Stimulated activated naive B cell treated with anti-CD40 and anti-IgM and Interleukin-4, amounts not matched to agents 10 μg/mL and 1 μg/mL and 100 μg/mL, for 72 hours (primary cell): ENCODE results near the gene MYH8.
A peak's percentile ranks its signal among the peaks of the same experiment; 100 is the strongest.

ENCODE experiments used
- ATAC-seq, 2 donors: fragments of 150-1000 bp; cut with Tn5 transposase; replicated peaks; 2 replicates each; pipeline ENCODE4 v1.10.0; 2021; ENCODE audit warnings: moderate library complexity in 1 of 2
- DNase-seq: peaks from one replicate; pipeline ENCODE4 v3.0.0; 2021
- H3K27ac Mint-ChIP-seq: one replicate; pipeline ENCODE4 v1.8.0; 2022; ENCODE audit warnings: mild to moderate bottlenecking, mixed read lengths
- H3K27me3 Mint-ChIP-seq, 2 donors: one replicate each; pipeline ENCODE4 v1.8.0; 2022; ENCODE audit warnings: mixed read lengths in 2 of 2
- H3K36me3 Mint-ChIP-seq, 2 donors: one replicate each; pipeline ENCODE4 v1.8.0; 2022; ENCODE audit warnings: mixed read lengths in 2 of 2, mild to moderate bottlenecking in 1 of 2
- H3K4me1 Mint-ChIP-seq, 2 donors: one replicate each; pipeline ENCODE4 v1.8.0; 2022; ENCODE audit warnings: mixed read lengths in 2 of 2, mild to moderate bottlenecking in 1 of 2
- H3K4me3 Mint-ChIP-seq, 2 donors: one replicate each; pipeline ENCODE4 v1.8.0; 2022; ENCODE audit warnings: mild to moderate bottlenecking in 2 of 2, mixed read lengths in 2 of 2, moderate library complexity in 1 of 2
- H3K9me3 Mint-ChIP-seq, 2 donors: one replicate each; pipeline ENCODE4 v1.8.0; 2022; ENCODE audit warnings: mixed read lengths in 2 of 2, mild to moderate bottlenecking in 1 of 2

MYH8 gene

GRCh38 chr17:10421900-10422542 lies at the start of gene MYH8:
TSS of gene MYH8 (minus strand) at chr17:10421950. CDS start at chr17:10420227, 1,723 bp downstream.
- Mint-ChIP-seq H3K36me3 (no peaks in the 10 kb centered on the region), H3K4me1 (no peaks in the 10 kb centered on the region)

DNA sequence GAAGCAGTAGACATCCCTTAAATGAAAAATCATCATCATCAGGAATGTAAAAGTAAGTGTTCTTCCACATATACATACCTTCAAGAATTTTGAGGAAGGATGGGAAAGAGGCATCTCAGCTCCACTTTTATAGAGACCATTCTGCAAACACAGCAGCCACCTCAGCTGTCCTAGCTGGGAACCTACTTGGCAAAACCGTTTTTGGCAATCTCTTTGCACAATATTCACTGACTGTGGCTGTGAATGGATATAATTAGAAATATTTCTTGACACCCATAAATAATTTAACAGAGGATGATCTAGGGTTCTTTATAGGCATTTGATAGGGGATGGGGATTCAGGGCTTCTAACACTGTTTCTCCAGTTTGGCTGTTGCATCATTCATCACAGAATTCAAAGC lies 47.7 kb upstream of the MYH8 start, which contains the start of gene MYH4:
Gene MYH4, minus strand, starts transcription at position 101 of the 400 bp plus-strand sequence. CDS start 2,814 bp downstream, outside the sequence.
- Mint-ChIP-seq H3K27ac (no peak within 1 kb of the TSS), H3K36me3 (no peaks in the 10 kb centered on the region), H3K27me3 (peaks cover 0 to 14% of the 10 kb centered on the region in 2 donors), H3K4me1 (no peaks in the 10 kb centered on the region), H3K9me3 (peaks cover 0 to under 1% of the 10 kb centered on the region in 2 donors), H3K4me3 (no peak within 1 kb of the TSS)
- ATAC-seq = no peak
- DNase-seq = no peak

More at GRCh38 chr17:10421900-10422542, at the start of gene MYH8:
- H3K27me3 Mint-ChIP-seq = peaks cover 3 to 12% of the 10 kb centered on the region in 2 donors
- ATAC-seq = peak; percentile 52 to 56
- DNase-seq = no peak
- no peak within 1 kb of the TSS for H3K27ac Mint-ChIP-seq
- H3K4me3 Mint-ChIP-seq = no peak within 1 kb of the TSS
- H3K9me3 Mint-ChIP-seq = peaks cover 0 to 1% of the 10 kb centered on the region in 2 donors

DNA sequence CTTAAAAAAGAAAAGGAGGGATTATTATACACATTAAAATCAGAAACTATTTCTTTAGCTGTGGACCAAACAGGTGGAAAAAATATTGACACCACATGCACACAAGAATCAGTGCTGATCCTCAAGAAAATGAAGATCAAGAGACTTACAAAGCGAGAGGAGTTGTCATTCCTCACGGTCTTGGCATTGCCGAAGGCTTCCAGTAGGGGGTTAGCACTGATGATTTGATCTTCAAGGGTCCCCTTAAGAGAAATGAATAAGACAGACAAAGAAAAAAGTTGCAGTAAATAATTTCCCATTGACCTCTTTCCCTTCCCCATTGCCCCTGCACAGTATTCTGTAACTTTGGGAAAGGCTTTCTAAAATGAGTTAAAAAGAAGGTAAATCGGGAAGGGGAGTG lies 41.7 kb upstream of the MYH8 start:
- Mint-ChIP-seq H3K27ac (no peak overlapping the region), H3K9me3 (peaks cover 0 to 6% of the 10 kb centered on the region in 2 donors), H3K4me3 (no peak overlapping the region), H3K27me3 (peaks cover 19 to 36% of the 10 kb centered on the region in 2 donors), H3K36me3 (no peaks in the 10 kb centered on the region), H3K4me1 (no peaks in the 10 kb centered on the region)
- ATAC-seq (no peak), DNase-seq (no peak)

GRCh38 chr17:10460062-10460461 lies 38.3 kb upstream of the MYH8 start:
- Mint-ChIP-seq H3K27ac (no peak overlapping the region), H3K9me3 (peaks cover 0 to 6% of the 10 kb centered on the region in 2 donors), H3K4me1 (no peaks in the 10 kb centered on the region), H3K36me3 (no peaks in the 10 kb centered on the region), H3K27me3 (peaks cover 19 to 21% of the 10 kb centered on the region in 2 donors), H3K4me3 (no peak overlapping the region)
- no peak for DNase-seq
- ATAC-seq = no peak

DNA sequence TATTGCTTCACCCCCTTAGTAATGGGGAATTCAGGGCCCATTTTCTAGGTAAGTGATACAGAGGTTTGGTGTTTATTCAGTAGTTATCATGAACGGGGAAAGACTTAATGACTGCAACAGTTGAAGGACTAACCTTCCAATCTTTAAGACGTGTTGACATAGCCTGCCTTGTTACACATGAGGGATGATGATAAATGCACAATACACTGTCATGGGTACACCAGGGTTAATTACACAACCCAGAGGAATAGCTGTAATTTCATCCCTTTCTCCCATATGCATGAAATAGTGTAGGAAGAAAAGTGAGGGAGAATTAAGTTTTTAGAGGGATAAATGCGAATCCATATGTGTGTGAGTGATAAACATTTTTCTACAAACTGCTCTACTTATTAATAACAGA lies 37.0 kb upstream of the MYH8 start:
- Mint-ChIP-seq H3K27me3 (peaks cover 21 to 25% of the 10 kb centered on the region in 2 donors), H3K9me3 (no peaks in the 10 kb centered on the region), H3K4me1 (no peaks in the 10 kb centered on the region), H3K27ac (no peak overlapping the region), H3K4me3 (no peak overlapping the region), H3K36me3 (no peaks in the 10 kb centered on the region)
- DNase-seq = no peak
- no peak for ATAC-seq

GRCh38 chr17:10457952-10458351 lies 36.2 kb upstream of the MYH8 start:
- DNase-seq (no peak), ATAC-seq (no peak)
- Mint-ChIP-seq H3K36me3 (no peaks in the 10 kb centered on the region), H3K27ac (no peak overlapping the region), H3K9me3 (no peaks in the 10 kb centered on the region), H3K27me3 (peaks cover 21 to 25% of the 10 kb centered on the region in 2 donors), H3K4me1 (no peaks in the 10 kb centered on the region), H3K4me3 (no peak overlapping the region)

DNA sequence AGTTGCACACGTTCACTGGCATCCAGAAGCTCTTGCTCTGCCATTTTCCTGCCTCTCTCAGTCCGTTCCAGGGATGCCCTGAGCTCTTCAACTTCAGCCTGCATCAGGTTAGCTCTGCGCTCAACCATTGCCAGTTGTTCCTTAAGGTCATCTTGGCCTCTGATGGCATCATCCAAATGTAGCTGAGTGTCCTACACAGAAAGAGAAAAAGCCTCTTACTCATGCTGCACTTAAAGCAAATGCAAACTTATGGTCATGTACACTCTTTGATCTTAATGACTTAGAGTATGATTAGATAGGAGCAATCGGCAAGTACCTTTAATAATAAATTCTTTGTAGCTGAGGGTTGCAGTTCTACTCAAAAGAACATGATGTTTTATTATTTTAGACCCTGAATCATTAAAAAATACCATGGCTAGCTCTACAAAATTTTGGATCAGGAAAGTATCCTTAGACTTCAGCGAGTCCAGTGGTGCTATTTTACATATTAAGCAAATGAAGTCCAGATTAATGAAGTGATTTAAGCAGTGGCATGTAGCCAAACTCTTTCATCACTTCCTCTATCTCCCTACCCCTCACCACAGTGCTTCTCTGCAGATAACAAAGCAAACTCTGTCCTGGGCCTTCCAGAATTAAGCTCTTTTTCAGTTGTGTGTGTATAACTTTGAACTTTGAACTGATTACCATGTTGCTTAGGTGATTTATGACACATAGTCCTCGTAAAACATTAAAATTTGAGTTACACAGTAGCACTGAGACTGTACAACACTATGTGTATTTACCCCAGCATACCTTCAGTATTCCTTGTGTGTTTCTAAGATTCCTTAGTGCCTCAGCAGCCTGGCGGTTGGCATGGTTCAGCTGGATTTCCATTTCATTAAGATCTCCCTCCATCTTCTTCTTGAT lies 25.5 kb upstream of the MYH8 start:
- no peak overlapping the region for H3K27ac Mint-ChIP-seq
- peaks cover 3% of the 10 kb centered on the region in 2 donors for H3K9me3 Mint-ChIP-seq
- H3K27me3 Mint-ChIP-seq = peaks cover 21 to 22% of the 10 kb centered on the region in 2 donors
- no peaks in the 10 kb centered on the region for H3K36me3 Mint-ChIP-seq
- no peak for DNase-seq
- no peaks in the 10 kb centered on the region for H3K4me1 Mint-ChIP-seq
- ATAC-seq = no peak
- no peak overlapping the region for H3K4me3 Mint-ChIP-seq

GRCh38 chr17:10439816-10440215 lies 18.1 kb upstream of the MYH8 start:
- Mint-ChIP-seq H3K27me3 (peaks cover 36 to 48% of the 10 kb centered on the region in 2 donors), H3K4me1 (no peaks in the 10 kb centered on the region), H3K36me3 (no peaks in the 10 kb centered on the region), H3K27ac (no peak overlapping the region), H3K4me3 (no peak overlapping the region), H3K9me3 (peaks cover 4 to 6% of the 10 kb centered on the region in 2 donors)
- ATAC-seq (no peak), DNase-seq (no peak)

GRCh38 chr17:10435096-10435495 lies 13.3 kb upstream of the MYH8 start:
- H3K4me3 Mint-ChIP-seq = no peak overlapping the region
- no peaks in the 10 kb centered on the region for H3K4me1 Mint-ChIP-seq
- H3K9me3 Mint-ChIP-seq = peaks cover 10 to 15% of the 10 kb centered on the region in 2 donors
- H3K27ac Mint-ChIP-seq = no peak overlapping the region
- DNase-seq = no peak
- no peaks in the 10 kb centered on the region for H3K36me3 Mint-ChIP-seq
- peaks cover 28 to 57% of the 10 kb centered on the region in 2 donors for H3K27me3 Mint-ChIP-seq
- no peak for ATAC-seq

GRCh38 chr17:10429421-10430045 lies 7.8 kb upstream of the MYH8 start:
- Mint-ChIP-seq H3K36me3 (no peaks in the 10 kb centered on the region), H3K4me3 (no peak overlapping the region), H3K27me3 (peaks cover 9 to 31% of the 10 kb centered on the region in 2 donors), H3K9me3 (peaks cover 6 to 10% of the 10 kb centered on the region in 2 donors), H3K27ac (no peak overlapping the region), H3K4me1 (no peaks in the 10 kb centered on the region)
- ATAC-seq (no peak), DNase-seq (no peak)

GRCh38 chr17:10428781-10429180 lies 7.0 kb upstream of the MYH8 start:
- ATAC-seq = no peak
- no peak for DNase-seq
- Mint-ChIP-seq H3K27me3 (peaks cover 9 to 29% of the 10 kb centered on the region in 2 donors), H3K36me3 (no peaks in the 10 kb centered on the region), H3K4me3 (no peak overlapping the region), H3K27ac (no peak overlapping the region), H3K4me1 (no peaks in the 10 kb centered on the region), H3K9me3 (peaks cover 6 to 8% of the 10 kb centered on the region in 2 donors)

DNA sequence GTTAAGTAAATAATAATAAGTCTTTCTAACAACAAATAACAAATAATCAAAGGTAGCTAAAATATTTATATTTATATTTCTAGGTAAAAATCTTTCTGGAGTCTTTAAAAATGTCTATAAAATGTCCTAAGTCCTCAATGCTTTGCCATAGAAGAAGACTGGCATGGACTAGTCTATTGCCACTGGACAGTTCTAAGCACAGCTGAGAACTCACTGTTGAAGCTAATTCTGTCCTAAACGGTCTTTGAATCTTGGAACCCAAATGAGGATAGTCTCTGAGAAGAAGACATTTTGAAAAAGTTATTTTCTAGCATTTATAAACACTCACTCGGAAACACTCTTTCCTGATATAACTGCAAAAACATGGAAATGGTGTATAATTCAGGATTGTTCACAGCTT lies 539 bp downstream of the MYH8 start:
- peaks cover 0 to 12% of the 10 kb centered on the region in 2 donors for H3K27me3 Mint-ChIP-seq
- H3K9me3 Mint-ChIP-seq = peaks cover 0 to 1% of the 10 kb centered on the region in 2 donors
- no peak overlapping the region for H3K27ac Mint-ChIP-seq
- H3K4me3 Mint-ChIP-seq = no peak overlapping the region
- DNase-seq = no peak
- H3K36me3 Mint-ChIP-seq = no peaks in the 10 kb centered on the region
- no peak for ATAC-seq
- H3K4me1 Mint-ChIP-seq = no peaks in the 10 kb centered on the region

DNA sequence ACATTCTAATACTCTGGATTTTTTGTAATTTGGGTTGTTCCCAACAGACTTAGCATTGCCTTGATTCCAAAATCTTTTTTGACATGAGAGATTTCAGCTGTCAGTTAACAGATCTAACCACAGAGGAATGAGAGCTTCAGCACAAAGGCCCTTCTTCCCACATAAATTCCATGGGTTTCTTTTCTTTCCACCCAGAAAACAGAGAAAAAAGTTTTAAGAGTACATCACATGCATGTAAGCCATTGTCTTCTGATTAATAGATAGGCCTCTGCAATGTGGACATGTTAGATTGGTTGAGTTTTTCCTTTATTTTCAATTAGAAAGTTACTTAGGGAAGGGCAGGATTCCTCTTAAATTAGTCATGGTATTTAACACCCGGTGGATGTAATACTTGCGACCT lies 939 bp downstream of the MYH8 start:
- Mint-ChIP-seq H3K27ac (no peak overlapping the region), H3K4me3 (no peak overlapping the region), H3K27me3 (peaks cover 4 to 12% of the 10 kb centered on the region in 2 donors), H3K9me3 (peaks cover 0 to 1% of the 10 kb centered on the region in 2 donors), H3K36me3 (no peaks in the 10 kb centered on the region), H3K4me1 (no peaks in the 10 kb centered on the region)
- ATAC-seq (no peak), DNase-seq (no peak)

DNA sequence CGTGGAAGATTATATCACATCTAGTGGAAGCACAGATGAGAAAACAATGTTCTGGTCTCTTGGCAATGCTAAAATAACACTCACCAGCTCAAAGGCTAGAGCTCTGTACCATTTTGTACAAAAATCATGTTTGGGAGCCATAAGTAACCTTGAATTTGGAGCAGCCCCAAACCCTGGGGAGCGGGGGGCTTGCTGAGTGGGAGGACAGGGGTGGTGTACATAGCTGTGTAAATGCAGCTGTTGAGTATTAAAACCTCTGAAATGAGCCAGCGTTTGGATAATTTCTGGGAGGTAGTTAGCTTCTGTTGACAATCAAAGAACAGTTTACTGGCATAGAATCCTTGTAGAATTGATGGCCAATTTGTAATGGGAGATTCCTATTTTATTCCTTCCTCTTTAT lies 4.3 kb downstream of the MYH8 start:
- Mint-ChIP-seq H3K27me3 (peaks cover 9 to 22% of the 10 kb centered on the region in 2 donors), H3K9me3 (no peaks in the 10 kb centered on the region), H3K4me3 (no peak overlapping the region), H3K27ac (no peak overlapping the region), H3K4me1 (no peaks in the 10 kb centered on the region), H3K36me3 (no peaks in the 10 kb centered on the region)
- DNase-seq = no peak
- no peak for ATAC-seq
